Activated CD4-positive, alpha-beta T cell treated with anti-CD3 and anti-CD28 coated beads for 4 hours (primary cell): Measurements from ENCODE around the gene AKT2.

Experiments used
- DNase-seq, 2 donors: peaks; one replicate each; pipeline ENCODE4 v3.0.0-alpha.2; 2020

The AKT2 gene

GRCh38 chr19:40271706-40272105, 13.4 kb downstream of the AKT2 start:
- DNase-seq = no peak

DNA sequence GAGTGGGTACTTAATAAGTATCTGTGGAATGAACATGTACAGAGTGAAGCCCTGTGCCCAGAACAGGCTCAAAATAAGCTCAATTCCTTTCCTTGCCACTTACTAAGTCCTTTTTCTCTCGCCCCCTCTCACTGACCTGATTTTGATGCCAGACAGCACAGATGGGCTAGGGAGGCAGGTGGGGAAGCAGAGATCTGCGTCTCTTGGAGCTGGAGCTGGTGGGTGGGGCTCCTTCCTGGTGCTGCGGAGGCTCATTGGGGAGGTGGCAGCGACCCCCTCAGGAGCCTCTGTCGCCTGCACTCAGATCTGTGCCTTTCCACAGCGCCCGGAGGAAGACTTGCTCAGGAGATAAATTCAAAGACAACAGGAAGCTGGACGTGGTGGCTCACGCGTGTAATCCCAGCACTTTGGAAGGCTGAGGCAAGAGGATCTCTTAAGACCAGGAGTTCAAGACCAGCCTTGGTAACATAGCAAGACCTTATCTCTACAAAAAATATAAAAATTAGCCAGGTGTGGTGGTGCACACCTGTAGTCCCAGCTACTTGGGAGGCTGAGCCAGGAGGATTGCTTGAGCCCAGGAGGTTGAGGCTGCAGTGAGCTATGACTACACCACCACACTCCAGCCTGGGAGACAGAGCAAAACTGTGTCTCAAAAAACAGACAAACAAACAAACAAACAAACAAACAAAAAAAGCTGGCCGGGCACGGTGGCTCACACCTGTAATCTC, 14.6 kb downstream of the AKT2 start:
- no peak for DNase-seq

GRCh38 chr19:40269216-40269940, 15.8 kb downstream of the AKT2 start:
- DNase-seq = no peak

DNA sequence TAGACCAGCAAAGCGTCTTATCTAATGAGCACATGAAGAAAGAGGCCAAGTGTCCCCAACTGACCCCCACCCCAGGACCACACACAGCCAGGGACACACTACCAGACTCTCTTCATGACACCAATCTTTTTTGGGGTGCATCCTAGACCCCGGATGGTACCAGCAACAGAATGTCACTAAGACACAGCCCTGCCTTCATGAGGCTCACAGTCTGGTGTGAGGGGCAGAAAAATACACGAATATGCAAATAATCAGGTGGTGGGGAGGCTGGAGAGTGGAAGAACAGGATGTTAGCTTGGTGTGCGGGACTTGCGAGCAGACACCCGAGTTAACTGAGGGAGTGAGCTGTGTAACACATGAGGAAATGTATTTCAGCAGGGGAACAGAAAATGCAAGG, 17.5 kb downstream of the AKT2 start:
- no peak for DNase-seq

GRCh38 chr19:40266912-40267600, 18.1 kb downstream of the AKT2 start:
- no peak for DNase-seq

DNA sequence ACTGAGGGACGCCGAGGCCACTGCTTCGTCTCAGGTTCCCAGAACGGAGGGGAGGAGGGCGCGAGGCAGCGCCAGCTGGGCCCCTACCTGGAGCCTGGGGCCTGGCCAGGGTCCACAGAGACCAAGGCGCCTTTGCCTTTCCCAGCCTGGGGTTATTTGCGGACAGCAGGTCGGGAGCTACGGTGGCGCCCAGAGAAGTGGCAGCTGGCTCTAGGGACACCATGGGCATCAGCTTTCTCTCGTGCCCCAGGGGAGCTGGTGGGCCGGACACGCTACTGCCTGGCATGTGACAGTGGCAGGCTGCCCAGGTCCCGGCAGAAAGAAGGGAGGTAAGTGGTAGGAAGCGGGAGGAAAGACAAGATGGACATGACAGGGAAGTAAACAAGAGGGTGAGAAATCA, 19.0 kb downstream of the AKT2 start:
- no peak for DNase-seq

- DNase-seq = no peak
Observed at GRCh38 chr19:40265763-40266099, 19.4 kb downstream of the AKT2 start.

- no peak for DNase-seq
Observed at GRCh38 chr19:40265055-40265762, 19.9 kb downstream of the AKT2 start.

- DNase-seq = no peak
Observed at GRCh38 chr19:40264314-40265054, 20.7 kb downstream of the AKT2 start.

GRCh38 chr19:40263440-40264313, 21.5 kb downstream of the AKT2 start:
- no peak for DNase-seq

DNA sequence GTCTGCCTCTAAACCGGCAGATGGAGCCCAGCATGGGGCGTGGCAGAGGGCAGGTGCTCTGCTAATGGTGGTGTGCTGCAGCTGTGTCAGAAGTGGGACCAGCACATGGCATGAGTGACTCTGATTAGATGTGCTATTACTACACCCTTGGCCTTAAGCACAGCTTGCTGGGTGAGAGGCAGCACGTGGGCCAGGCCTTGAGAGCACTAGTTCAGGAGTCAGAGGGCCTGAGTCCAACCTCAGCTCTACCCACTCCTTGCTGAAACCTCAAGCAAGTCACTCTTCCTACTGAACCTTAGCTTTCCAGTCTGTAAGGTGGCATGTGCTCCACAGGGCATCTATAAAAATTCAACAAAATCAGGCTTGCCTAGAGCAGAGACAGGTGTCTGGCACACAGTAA, 22.7 kb downstream of the AKT2 start:
- no peak for DNase-seq

- no peak for DNase-seq
Observed at GRCh38 chr19:40261631-40262030, 23.5 kb downstream of the AKT2 start.

DNA sequence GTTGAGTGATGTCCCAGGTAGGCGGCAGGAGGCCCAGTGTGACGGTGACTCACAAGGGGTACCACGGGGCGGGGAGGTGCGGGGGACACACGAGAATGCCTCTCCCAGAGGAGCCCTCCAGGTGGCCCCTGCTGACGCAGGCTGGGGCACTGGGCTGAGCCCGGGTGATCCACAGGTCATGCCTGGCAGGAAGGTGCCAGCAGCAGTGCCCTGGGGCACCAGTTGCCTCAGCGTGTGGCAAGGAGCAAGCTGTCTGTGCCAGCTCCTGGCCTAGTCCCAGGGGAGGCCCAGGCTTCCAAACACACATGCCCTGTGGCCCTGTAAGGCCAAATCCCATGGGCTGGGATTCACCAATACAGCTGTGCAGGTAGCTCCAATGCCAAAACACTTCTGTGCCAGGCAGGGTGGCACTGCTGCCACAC, 28.0 kb downstream of the AKT2 start:
- no peak for DNase-seq

- DNase-seq = no peak
Observed at GRCh38 chr19:40256512-40256911, 28.6 kb downstream of the AKT2 start.

- DNase-seq = no peak
Observed at GRCh38 chr19:40255619-40256166, 29.5 kb downstream of the AKT2 start.

GRCh38 chr19:40254714-40255418, 30.3 kb downstream of the AKT2 start:
- DNase-seq = no peak

- DNase-seq = no peak
Observed at GRCh38 chr19:40253611-40254092, 31.5 kb downstream of the AKT2 start.

DNA sequence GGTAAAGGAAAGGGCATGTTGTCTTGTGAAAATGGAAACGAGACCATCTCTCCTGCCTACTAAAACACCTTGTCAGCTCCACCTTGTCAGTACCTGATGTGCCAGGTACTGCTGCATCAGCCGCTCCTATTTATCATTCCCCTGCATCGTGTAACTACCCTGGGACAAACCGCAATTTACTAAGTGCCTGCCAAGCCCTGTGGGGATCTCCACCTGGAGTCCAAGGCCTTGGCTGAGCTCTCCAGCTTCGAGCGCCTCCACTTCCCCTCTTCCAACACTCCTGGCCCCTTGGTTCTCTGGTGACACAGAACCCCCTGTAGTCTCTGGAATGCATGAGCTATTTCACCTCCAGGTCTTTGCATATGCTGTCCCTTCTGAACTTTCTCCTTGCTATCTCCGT, 32.8 kb downstream of the AKT2 start:
- DNase-seq = no peak

DNA sequence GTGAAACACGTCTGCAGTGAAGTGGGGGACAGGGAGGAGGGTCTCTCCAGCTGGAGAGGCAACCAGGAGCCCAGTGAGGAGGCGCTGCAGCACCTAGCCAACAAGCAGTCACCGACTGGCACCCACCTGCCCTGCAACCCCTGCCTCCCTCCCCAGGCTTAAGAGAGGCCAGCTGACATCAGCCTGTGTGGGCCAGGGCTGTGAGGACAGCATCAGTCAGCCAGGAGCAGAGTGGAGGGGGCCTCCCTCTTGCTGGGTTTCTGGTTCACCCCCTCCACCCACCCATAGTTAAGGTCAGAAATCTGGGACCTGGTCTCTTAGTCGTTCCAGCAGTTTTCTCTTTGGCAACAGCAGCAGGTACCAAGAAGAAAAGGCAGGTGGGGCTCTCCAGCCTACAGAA, 33.2 kb downstream of the AKT2 start:
- DNase-seq = no peak

GRCh38 chr19:40251244-40251643, 33.9 kb downstream of the AKT2 start:
- no peak for DNase-seq

DNA sequence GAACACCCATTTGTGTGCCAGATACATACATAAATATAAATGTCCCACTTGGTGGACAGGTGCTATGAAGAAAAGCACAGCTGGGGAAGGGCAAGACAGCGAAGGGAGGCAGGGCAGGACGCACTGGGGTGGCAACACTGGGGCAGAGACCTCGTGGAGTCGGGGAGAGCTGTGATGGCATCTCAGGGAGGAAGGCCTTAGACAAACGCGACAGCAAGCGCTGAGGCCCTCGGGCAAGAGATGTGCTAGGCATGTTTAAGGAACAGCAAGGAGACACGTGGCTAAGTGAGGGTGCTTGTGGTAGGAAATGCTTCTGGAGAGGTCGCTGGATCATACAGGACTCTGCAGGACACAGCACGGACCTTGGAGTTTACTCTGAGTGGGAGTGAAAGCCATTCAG, 35.4 kb downstream of the AKT2 start:
- DNase-seq = no peak
